Endothelial cell of umbilical vein (primary cell): ENCODE results near the gene LMCD1. TPM values are rescaled to one million over a fixed set of nuclear protein-coding genes. Genes with fewer than 3 reads are reported as not detected.

ENCODE experiments used
- BruUV-seq: library from RNA; stranded (reverse); fragments of 400-500 nt; replicated peaks from 2 replicates; lab custom pipeline; 2021; lab: Mats Ljungman, UMichigan
- CTCF ChIA-PET: fragments of 300-600, 350-600 bp; sonication (Branson Sonifier 250); formaldehyde crosslinking; loops from one replicate; lab custom pipeline; 2021; ENCODE audit warnings: antibody characterized with exemption, inconsistent platforms; lab: Charles Lee
- POLR2A ChIA-PET: fragments of 300-600, 350-600 bp; sonication (Branson Sonifier 250); formaldehyde crosslinking; loops from one replicate; lab custom pipeline; 2021; ENCODE audit warnings: antibody characterized with exemption, inconsistent platforms; lab: Charles Lee
- DNase-seq: peaks from one replicate; pipeline ENCODE4 v3.0.0-alpha.2; 2011; ENCODE audit warnings: low read depth, low spot score
- FAIRE-seq: peaks from 2 replicates; lab custom pipeline; 2011; peaks lifted over from hg19 to GRCh38; lab: Jason Lieb, UNC
- H2AFZ ChIP-seq: 2 replicates; pipeline ENCODE4 v1.6.0; 2012; ENCODE audit warnings: low read depth, low read length, control low read depth, inconsistent platforms
- H3K27ac ChIP-seq: 2 replicates; pipeline ENCODE4 v1.5.1; 2011; ENCODE audit warnings: low read depth, mild to moderate bottlenecking, control low read depth, low read length, moderate library complexity; ENCODE audit not compliant: insufficient read depth
- H3K27me3 ChIP-seq, 2 experiments: 2 replicates each; pipeline versions ENCODE4 v1.6.0 to v1.6.1; 2011; ENCODE audit warnings: low read length in 2 of 2, mixed read lengths in 1 of 2; ENCODE audit not compliant: control insufficient read depth in 2 of 2, insufficient read depth in 2 of 2
- H3K36me3 ChIP-seq, 2 experiments: 2 replicates in 1 of 2; 3 replicates in 1 of 2; pipeline ENCODE4 v1.5.1; 2011; ENCODE audit warnings: low read length in 2 of 2, mild to moderate bottlenecking in 1 of 2, moderate library complexity in 1 of 2; ENCODE audit not compliant: control insufficient read depth in 2 of 2, insufficient read depth in 2 of 2; ENCODE audit errors: extremely low read depth in 1 of 2
- H3K4me1 ChIP-seq: 3 replicates; pipeline ENCODE4 v1.5.1; 2011; ENCODE audit warnings: mild to moderate bottlenecking, low read length; ENCODE audit not compliant: control insufficient read depth, insufficient read depth; ENCODE audit errors: extremely low read depth
- H3K4me2 ChIP-seq: 2 replicates; pipeline ENCODE4 v1.6.1; 2011; ENCODE audit warnings: low read length, control low read depth, mixed read lengths; ENCODE audit not compliant: insufficient read depth
- H3K4me3 ChIP-seq, 3 experiments: fragments of 200-600 bp in 1 of 3; sonication (generic), shearing (Covaris generic) in 1 of 3; replicated peaks in 1 of 3; 2 replicates each; pipeline ENCODE4 v1.5.1; 2011 to 2016; ENCODE audit warnings: control low read depth in 3 of 3, low read length in 3 of 3, mild to moderate bottlenecking in 2 of 3, inconsistent platforms in 1 of 3, low read depth in 1 of 3, moderate library complexity in 1 of 3; ENCODE audit not compliant: insufficient read depth in 1 of 3
- H3K79me2 ChIP-seq: 2 replicates; pipeline ENCODE4 v1.6.0; 2012; ENCODE audit warnings: low read length, inconsistent platforms; ENCODE audit not compliant: control insufficient read depth, insufficient read depth
- H3K9ac ChIP-seq: replicated peaks from 2 replicates; pipeline ENCODE3; 2011; ENCODE audit warnings: low read length, control low read depth; ENCODE audit not compliant: insufficient read depth; ENCODE audit errors: extremely low read depth
- H3K9me1 ChIP-seq: replicated peaks from 3 replicates; pipeline ENCODE4 v1.6.0; 2011; ENCODE audit warnings: mild to moderate bottlenecking, low read length; ENCODE audit not compliant: control insufficient read depth, insufficient read depth; ENCODE audit errors: extremely low read depth
- H3K9me3 ChIP-seq: replicated peaks from 2 replicates; pipeline ENCODE4 v1.5.1; 2012; ENCODE audit warnings: low read length, inconsistent platforms; ENCODE audit not compliant: control insufficient read depth, insufficient read depth
- H4K20me1 ChIP-seq: replicated peaks from 2 replicates; pipeline ENCODE3; 2011; ENCODE audit warnings: mild to moderate bottlenecking, low read length; ENCODE audit not compliant: control insufficient read depth, insufficient read depth; ENCODE audit errors: extremely low read depth
- CTCF ChIP-seq, 2 donors: IDR thresholded peaks; 1 replicate in 1 of 2; 2 replicates in 1 of 2; pipeline ENCODE4 v1.5.1; 2011; ENCODE audit warnings: low read length in 2 of 2, mild to moderate bottlenecking in 2 of 2, moderate library complexity in 2 of 2, control low read depth in 1 of 2, inconsistent platforms in 1 of 2, low read depth in 1 of 2; ENCODE audit not compliant: insufficient read depth in 1 of 2; ENCODE audit errors: extremely low read depth in 1 of 2
- EZH2 ChIP-seq: IDR thresholded peaks from 2 replicates; pipeline ENCODE4 v1.6.1; 2012; ENCODE audit warnings: borderline replicate concordance, low read depth, mild to moderate bottlenecking, moderate library complexity, low read length, inconsistent platforms; ENCODE audit not compliant: severe bottlenecking
- FOS ChIP-seq: IDR thresholded peaks from 2 replicates; pipeline ENCODE4 v1.6.1; 2011; ENCODE audit warnings: mild to moderate bottlenecking, low read length, moderate library complexity, borderline replicate concordance; ENCODE audit not compliant: insufficient read depth
- GATA2 ChIP-seq: IDR thresholded peaks from 2 replicates; pipeline ENCODE4 v1.7.0; 2011; ENCODE audit warnings: low read depth, mild to moderate bottlenecking, moderate library complexity, mixed read lengths, low read length; ENCODE audit not compliant: insufficient read length, insufficient read depth
- JUN ChIP-seq: IDR thresholded peaks from 2 replicates; pipeline ENCODE4 v1.6.1; 2011; ENCODE audit warnings: borderline replicate concordance, low read depth; ENCODE audit not compliant: insufficient read length, insufficient read depth
- MAX ChIP-seq: IDR thresholded peaks from 2 replicates; pipeline ENCODE4 v1.6.1; 2011; ENCODE audit not compliant: insufficient read depth, insufficient read length
- MYC ChIP-seq: IDR thresholded peaks from one replicate; pipeline ENCODE4 v1.6.1; 2011; ENCODE audit warnings: mild to moderate bottlenecking, low read depth, low read length
- POLR2A ChIP-seq: IDR thresholded peaks from 2 replicates; pipeline ENCODE4 v1.6.1; 2012; ENCODE audit warnings: low read depth, mild to moderate bottlenecking, control low read depth, low read length
- POLR2AphosphoS5 ChIP-seq: IDR thresholded peaks from 2 replicates; pipeline ENCODE4 v1.6.1; 2012; ENCODE audit warnings: low read depth, mild to moderate bottlenecking, control low read depth, low read length, moderate library complexity; ENCODE audit not compliant: insufficient read depth
- dilution Hi-C: fragments of 300-500 bp; cut with MboI; formaldehyde crosslinking; loops from one replicate; pipeline ENCODE4 v1.15.0; 2019; ENCODE audit warnings: low sequenced_read_pairs; ENCODE audit not compliant: extremely low pct_ligation_motif_present
- intact Hi-C: fragments of 100-400 bp; cut with micrococcal nuclease; formaldehyde crosslinking; loops from one replicate; pipeline ENCODE4 v1.10.0; 2022
- polyA plus RNA-seq, 4 experiments: library from polyadenylated mRNA; depleted of rRNA in 3 of 4; stranded (reverse) in 3 of 4; unstranded in 1 of 4; fragments of >200 nt; gene quantifications; 2 replicates each; pipeline versions ENCODE4 v1.2.1 to v1.2.3, GENCODE V29; 2011 to 2012; ENCODE audit warnings: missing spikeins in 1 of 4
- total RNA-seq: library from RNA; stranded (reverse); gene quantifications from 2 replicates; pipeline ENCODE4 v1.2.3, GENCODE V29; 2021

LMCD1 gene
- total and polyA plus RNA-seq, 2 donors (not counting 3 experiments of a cell fraction or from before 2014, with no cell fraction given), result 7.6 to 14.5 TPM

DNA sequence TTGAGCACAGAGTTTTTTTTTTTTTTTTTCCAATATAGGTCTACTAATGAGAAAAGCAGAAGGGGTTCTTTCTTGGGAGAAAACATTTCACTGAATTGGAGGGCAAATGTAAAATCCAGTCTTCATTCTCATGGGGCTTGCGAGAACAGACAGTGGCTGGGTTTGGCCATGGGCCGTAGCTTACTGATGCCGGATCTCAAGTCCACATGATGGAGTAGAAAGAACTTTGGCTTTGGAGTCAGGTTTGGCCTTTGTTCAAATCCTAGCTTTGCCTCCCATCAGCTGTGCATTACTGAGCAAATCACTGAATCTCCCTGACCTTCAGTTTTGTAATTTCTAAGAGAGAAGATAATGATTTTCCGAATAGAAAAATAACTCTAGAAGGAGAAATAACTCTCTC lies 59.7 kb downstream of the LMCD1 start:
- no peak for FAIRE-seq
- Histone ChIP-seq H3K4me1 (peaks cover 12% of the 10 kb centered on the region), H3K9me1 (no peaks in the 10 kb centered on the region), H4K20me1 (no peaks in the 10 kb centered on the region), H3K27me3 (no peaks in the 10 kb centered on the region), H3K4me3 (no peak overlapping the region), H3K27ac (no peak overlapping the region), H2AFZ (no peak overlapping the region), H3K4me2 (no peak overlapping the region), H3K9me3 (no peaks in the 10 kb centered on the region), H3K9ac (no peak overlapping the region), H3K79me2 (no peaks in the 10 kb centered on the region), H3K36me3 (no peaks in the 10 kb centered on the region)
- intact Hi-C loops (loop anchor here (5.0 kb wide), 1 partner anchor 119 kb away; no protein-coding TSS in a partner anchor), dilution Hi-C loops (no loop called here)
- TF ChIP-seq MAX (no peak), MYC (no peak), CTCF (IDR thresholded peaks at IDR 0.05; ENCODE audit: extremely low read depth in 1 of 2, insufficient read depth in 1 of 2, low read depth in 1 of 2, low read length in 2 of 2) (no peak), JUN (no peak), POLR2AphosphoS5 (no peak), EZH2 (no peak), GATA2 (no peak), POLR2A (no peak), FOS (no peak)
- ChIA-PET CTCF (interaction anchor here (1.2 to 3.7 kb wide), 2 partner anchors 119 kb away, joined by 4 to 13 read pairs; no protein-coding TSS in a partner anchor), POLR2A (no interaction called here)
- no peak for DNase-seq
- no TSS peak for BruUV-seq
